ENCODE measurements around the gene ALK. TPM values are rescaled to one million over a fixed set of nuclear protein-coding genes. Genes with fewer than 3 reads are reported as not detected.

The ALK gene
- total RNA-seq, 1 donor, result under 0.01 TPM

- DNase-seq (ENCODE audit: insufficient read length, low spot score, missing footprints), result no peak
- Histone ChIP-seq H3K36me3 (ENCODE audit: insufficient read depth, low read length) (no peaks in the 10 kb centered on the region), H2AFZ (ENCODE audit: low read length) (no peak overlapping the region), H3K79me2 (ENCODE audit: insufficient read depth, low read length) (no peaks in the 10 kb centered on the region), H3K9me3 (ENCODE audit: low read depth, low read length) (no peaks in the 10 kb centered on the region), H4K20me1 (ENCODE audit: insufficient read depth, low read length) (no peaks in the 10 kb centered on the region), H3K27ac (ENCODE audit: low read depth, low read length) (no peak overlapping the region), H3K27me3 (ENCODE audit: insufficient read depth, low read length) (no peaks in the 10 kb centered on the region), H3K4me3 (ENCODE audit: insufficient read depth, low read length) (no peak overlapping the region), H3K4me1 (ENCODE audit: insufficient read depth, low read length) (no peaks in the 10 kb centered on the region), H3K4me2 (ENCODE audit: insufficient read depth, low read length) (no peak overlapping the region)
- TF ChIP-seq, protein P1, sequence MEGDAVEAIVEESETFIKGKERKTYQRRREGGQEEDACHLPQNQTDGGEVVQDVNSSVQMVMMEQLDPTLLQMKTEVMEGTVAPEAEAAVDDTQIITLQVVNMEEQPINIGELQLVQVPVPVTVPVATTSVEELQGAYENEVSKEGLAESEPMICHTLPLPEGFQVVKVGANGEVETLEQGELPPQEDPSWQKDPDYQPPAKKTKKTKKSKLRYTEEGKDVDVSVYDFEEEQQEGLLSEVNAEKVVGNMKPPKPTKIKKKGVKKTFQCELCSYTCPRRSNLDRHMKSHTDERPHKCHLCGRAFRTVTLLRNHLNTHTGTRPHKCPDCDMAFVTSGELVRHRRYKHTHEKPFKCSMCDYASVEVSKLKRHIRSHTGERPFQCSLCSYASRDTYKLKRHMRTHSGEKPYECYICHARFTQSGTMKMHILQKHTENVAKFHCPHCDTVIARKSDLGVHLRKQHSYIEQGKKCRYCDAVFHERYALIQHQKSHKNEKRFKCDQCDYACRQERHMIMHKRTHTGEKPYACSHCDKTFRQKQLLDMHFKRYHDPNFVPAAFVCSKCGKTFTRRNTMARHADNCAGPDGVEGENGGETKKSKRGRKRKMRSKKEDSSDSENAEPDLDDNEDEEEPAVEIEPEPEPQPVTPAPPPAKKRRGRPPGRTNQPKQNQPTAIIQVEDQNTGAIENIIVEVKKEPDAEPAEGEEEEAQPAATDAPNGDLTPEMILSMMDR (IDR thresholded peaks at IDR 0.05; ENCODE audit: extremely low read depth, low read depth, low read length), result no peak
These were observed 442.7 kb downstream of the ALK start for GRCh38 chr2:29478641-29479040.

DNA sequence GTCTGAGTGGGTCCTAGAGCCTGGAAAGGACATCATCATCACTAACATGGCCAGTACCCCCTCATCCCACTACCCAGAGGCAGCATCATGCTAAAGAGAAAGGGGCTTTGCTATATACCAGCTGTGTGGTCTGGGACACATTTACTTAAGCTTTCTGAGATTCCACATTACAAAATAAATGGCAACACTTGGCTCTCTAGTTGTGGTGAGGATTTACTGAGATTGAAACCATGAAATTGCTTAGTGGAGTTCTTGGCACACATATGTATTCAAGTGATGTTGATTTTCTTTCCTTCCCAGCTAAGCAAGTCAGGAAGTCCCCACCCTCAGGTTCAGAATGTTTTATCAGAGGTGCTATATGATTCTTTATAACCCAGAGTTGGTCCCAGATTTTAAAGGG, 444.2 kb downstream of the ALK start:
- H3K4me1 ChIP-seq (ENCODE audit: insufficient read depth, low read length), result no peaks in the 10 kb centered on the region
- no peak overlapping the region for H3K4me2 ChIP-seq (ENCODE audit: insufficient read depth, low read length)
- no peaks in the 10 kb centered on the region for H3K79me2 ChIP-seq (ENCODE audit: insufficient read depth, low read length)
- H3K4me3 ChIP-seq (ENCODE audit: insufficient read depth, low read length), result no peak overlapping the region
- no peaks in the 10 kb centered on the region for H3K36me3 ChIP-seq (ENCODE audit: insufficient read depth, low read length)
- H4K20me1 ChIP-seq (ENCODE audit: insufficient read depth, low read length), result no peaks in the 10 kb centered on the region
- H3K27ac ChIP-seq (ENCODE audit: low read depth, low read length), result no peak overlapping the region
- H3K9me3 ChIP-seq (ENCODE audit: low read depth, low read length), result no peaks in the 10 kb centered on the region
- no peaks in the 10 kb centered on the region for H3K27me3 ChIP-seq (ENCODE audit: insufficient read depth, low read length)
- DNase-seq (ENCODE audit: insufficient read length, low spot score, missing footprints), result no peak
- TF ChIP-seq, protein P1 (IDR thresholded peaks at IDR 0.05; ENCODE audit: extremely low read depth, low read depth, low read length), result no peak
- H2AFZ ChIP-seq (ENCODE audit: low read length), result no peak overlapping the region

DNA sequence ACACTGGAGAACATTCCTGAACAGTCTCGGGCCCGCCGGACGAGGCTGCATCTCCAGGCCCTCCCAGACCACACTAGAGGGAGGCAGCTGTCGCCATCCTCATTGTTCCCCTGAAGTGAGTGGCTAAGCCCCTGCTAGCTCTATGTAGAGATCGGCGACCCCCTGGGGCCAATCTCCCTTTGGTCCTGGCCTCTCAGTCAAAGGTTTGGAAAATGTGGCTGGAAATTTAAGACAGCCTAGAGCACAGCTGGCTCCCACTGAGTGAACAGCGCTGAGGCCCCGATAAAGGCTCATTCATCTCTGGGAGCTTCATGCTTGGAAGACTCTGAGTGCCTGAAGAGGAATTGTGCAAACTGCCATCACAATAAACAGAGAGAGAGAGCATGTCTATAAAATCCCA, 445.9 kb downstream of the ALK start:
- Histone ChIP-seq H3K4me1 (ENCODE audit: insufficient read depth, low read length) (no peaks in the 10 kb centered on the region), H3K9me3 (ENCODE audit: low read depth, low read length) (no peaks in the 10 kb centered on the region), H3K4me3 (ENCODE audit: insufficient read depth, low read length) (no peak overlapping the region), H3K27ac (ENCODE audit: low read depth, low read length) (no peak overlapping the region), H4K20me1 (ENCODE audit: insufficient read depth, low read length) (no peaks in the 10 kb centered on the region), H2AFZ (ENCODE audit: low read length) (no peak overlapping the region), H3K27me3 (ENCODE audit: insufficient read depth, low read length) (no peaks in the 10 kb centered on the region), H3K36me3 (ENCODE audit: insufficient read depth, low read length) (no peaks in the 10 kb centered on the region), H3K79me2 (ENCODE audit: insufficient read depth, low read length) (no peaks in the 10 kb centered on the region), H3K4me2 (ENCODE audit: insufficient read depth, low read length) (no peak overlapping the region)
- TF ChIP-seq, protein P1 (IDR thresholded peaks at IDR 0.05; ENCODE audit: extremely low read depth, low read depth, low read length), result no peak
- DNase-seq (ENCODE audit: insufficient read length, low spot score, missing footprints), result no peak

- H3K4me3 ChIP-seq (ENCODE audit: insufficient read depth, low read length), result no peak overlapping the region
- no peaks in the 10 kb centered on the region for H3K36me3 ChIP-seq (ENCODE audit: insufficient read depth, low read length)
- TF ChIP-seq, protein P1 (IDR thresholded peaks at IDR 0.05; ENCODE audit: extremely low read depth, low read depth, low read length), result no peak
- H2AFZ ChIP-seq (ENCODE audit: low read length), result no peak overlapping the region
- H3K4me1 ChIP-seq (ENCODE audit: insufficient read depth, low read length), result no peaks in the 10 kb centered on the region
- no peaks in the 10 kb centered on the region for H3K27me3 ChIP-seq (ENCODE audit: insufficient read depth, low read length)
- H4K20me1 ChIP-seq (ENCODE audit: insufficient read depth, low read length), result no peaks in the 10 kb centered on the region
- no peak overlapping the region for H3K4me2 ChIP-seq (ENCODE audit: insufficient read depth, low read length)
- DNase-seq (ENCODE audit: insufficient read length, low spot score, missing footprints), result no peak
- H3K9me3 ChIP-seq (ENCODE audit: low read depth, low read length), result no peaks in the 10 kb centered on the region
- H3K27ac ChIP-seq (ENCODE audit: low read depth, low read length), result no peak overlapping the region
- no peaks in the 10 kb centered on the region for H3K79me2 ChIP-seq (ENCODE audit: insufficient read depth, low read length)
These were observed 451.4 kb downstream of the ALK start for GRCh38 chr2:29469961-29470360.

All from osteoblast (primary cell).